Cardiac ventricle fibroblast (primary cell): ENCODE data around the gene CAPN6. TPM values are rescaled to one million over a fixed set of nuclear protein-coding genes. Genes with fewer than 3 reads are reported as not detected.

Experiments used
- total RNA-seq: library from RNA; depleted of rRNA; stranded (reverse); fragments of >200 nt; gene quantifications from 2 replicates; pipeline ENCODE4 v1.2.3, GENCODE V29; 2015

Gene CAPN6, protein sequence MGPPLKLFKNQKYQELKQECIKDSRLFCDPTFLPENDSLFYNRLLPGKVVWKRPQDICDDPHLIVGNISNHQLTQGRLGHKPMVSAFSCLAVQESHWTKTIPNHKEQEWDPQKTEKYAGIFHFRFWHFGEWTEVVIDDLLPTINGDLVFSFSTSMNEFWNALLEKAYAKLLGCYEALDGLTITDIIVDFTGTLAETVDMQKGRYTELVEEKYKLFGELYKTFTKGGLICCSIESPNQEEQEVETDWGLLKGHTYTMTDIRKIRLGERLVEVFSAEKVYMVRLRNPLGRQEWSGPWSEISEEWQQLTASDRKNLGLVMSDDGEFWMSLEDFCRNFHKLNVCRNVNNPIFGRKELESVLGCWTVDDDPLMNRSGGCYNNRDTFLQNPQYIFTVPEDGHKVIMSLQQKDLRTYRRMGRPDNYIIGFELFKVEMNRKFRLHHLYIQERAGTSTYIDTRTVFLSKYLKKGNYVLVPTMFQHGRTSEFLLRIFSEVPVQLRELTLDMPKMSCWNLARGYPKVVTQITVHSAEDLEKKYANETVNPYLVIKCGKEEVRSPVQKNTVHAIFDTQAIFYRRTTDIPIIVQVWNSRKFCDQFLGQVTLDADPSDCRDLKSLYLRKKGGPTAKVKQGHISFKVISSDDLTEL
- total RNA-seq = 0.05 TPM in 1 of 2 replicates, not detected in the other

DNA sequence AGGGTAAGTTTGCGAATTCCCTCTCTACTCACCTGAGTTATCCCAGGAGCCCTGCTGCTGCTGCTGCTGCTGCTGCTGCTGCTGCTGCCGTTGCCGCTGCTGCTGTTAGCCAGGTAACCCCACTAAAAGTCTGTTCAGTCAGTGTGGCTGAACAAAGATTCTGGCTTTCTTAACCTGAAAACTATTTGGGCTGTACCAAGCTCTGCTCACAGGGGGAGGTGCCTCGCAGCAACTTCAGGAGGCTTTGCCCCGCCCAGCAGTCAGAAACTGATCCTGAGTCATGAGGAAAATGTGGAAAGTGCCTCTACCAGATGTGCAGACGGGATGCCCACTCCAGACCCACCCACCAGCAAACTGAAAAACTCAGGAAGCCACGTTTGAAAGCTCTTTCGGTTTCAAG lies at the start of gene CAPN6:
Gene CAPN6, minus strand, starts transcription at position 145 of the 400 bp plus-strand sequence. CDS start 6,547 bp downstream, outside the sequence.

Other genes with a start within 250 kb of the CAPN6 start
- 0.12 and 0.15 TPM in 2 replicates for gene PAK3, start 174.3 kb downstream of the CAPN6 start, total RNA-seq
- 0.06 TPM in 1 of 2 replicates, not detected in the other for gene DCX, start 141.7 kb upstream of the CAPN6 start, total RNA-seq
- not detected in 2 replicates for gene SERTM2, start 241.2 kb upstream of the CAPN6 start, total RNA-seq